GM12878 (cell line): ENCODE measurements around the gene PLD5. TPM values are rescaled to one million over a fixed set of nuclear protein-coding genes. Genes with fewer than 3 reads are reported as not detected.

Experiments used
- ATAC-seq: fragments of 200-7000 bp; cut with Tn5 transposase; 3 replicates; pipeline ENCODE4 v1.9.1; 2020; ENCODE audit warnings: mild to moderate bottlenecking, moderate library complexity
- BruUV-seq: library from RNA; stranded (reverse); fragments of 400-500 nt; replicated peaks from 2 replicates; lab custom pipeline; 2021; lab: Mats Ljungman, UMichigan
- CTCF ChIA-PET: fragments of 300-600 bp; sonication (Branson Sonifier 250); formaldehyde crosslinking; extraction: SDS; loops from one replicate; lab custom pipeline; 2021; ENCODE audit warnings: inconsistent platforms; lab: Yijun Ruan, JAX
- POLR2A ChIA-PET: fragments of 350-600 bp; formaldehyde crosslinking; extraction: SDS; loops from one replicate; lab custom pipeline; 2021; ENCODE audit warnings: inconsistent platforms; lab: Charles Lee
- RAD21 ChIA-PET: fragments of 300-600 bp; sonication (Branson Sonifier 250); formaldehyde crosslinking; loops from one replicate; lab custom pipeline; 2023; ENCODE audit warnings: antibody characterized with exemption; ENCODE audit not compliant: unreplicated experiment; lab: Charles Lee
- SMC1A ChIA-PET: fragments of 300-600 bp; sonication (Branson Sonifier 250); formaldehyde crosslinking; loops from one replicate; lab custom pipeline; 2023; ENCODE audit not compliant: unreplicated experiment, uncharacterized antibody; lab: Charles Lee
- DNase-seq: peaks from one replicate; pipeline ENCODE4 v3.0.0-alpha.2; 2011; ENCODE audit warnings: low read depth, low spot score
- FAIRE-seq: peaks from 3 replicates; lab custom pipeline; 2011; peaks lifted over from hg19 to GRCh38; lab: Jason Lieb, UNC
- H2AFZ ChIP-seq: 2 replicates; pipeline ENCODE4 v1.6.0; 2011; ENCODE audit warnings: low read depth, low read length, control low read depth; ENCODE audit not compliant: control insufficient read depth
- H3K27ac ChIP-seq: 2 replicates; pipeline ENCODE4 v1.5.1; 2011; ENCODE audit warnings: control low read depth; ENCODE audit not compliant: control insufficient read depth, insufficient read depth
- H3K27me3 ChIP-seq, 2 experiments: replicated peaks in 1 of 2; 2 replicates each; pipeline versions ENCODE4 v1.6.0 to v1.6.1; 2011; ENCODE audit warnings: low read length in 1 of 2; ENCODE audit not compliant: control insufficient read depth in 2 of 2, insufficient read depth in 2 of 2
- H3K36me3 ChIP-seq, 2 experiments: 2 replicates each; pipeline ENCODE4 v1.5.1; 2011; ENCODE audit warnings: low read length in 1 of 2; ENCODE audit not compliant: control insufficient read depth in 2 of 2, insufficient read depth in 2 of 2
- H3K4me1 ChIP-seq: 2 replicates; pipeline ENCODE4 v1.6.1; 2011; ENCODE audit warnings: mild to moderate bottlenecking, low read length, moderate library complexity, mixed read lengths; ENCODE audit not compliant: control insufficient read depth, insufficient read depth
- H3K4me2 ChIP-seq: 2 replicates; pipeline ENCODE4 v1.6.0; 2011; ENCODE audit warnings: control low read depth; ENCODE audit not compliant: control insufficient read depth, insufficient read depth
- H3K4me3 ChIP-seq: fragments of 200-600 bp; sonication (generic); 2 replicates; pipeline ENCODE4 v1.5.1; 2016
- H3K79me2 ChIP-seq: 2 replicates; pipeline ENCODE4 v1.6.0; 2011; ENCODE audit warnings: low read length; ENCODE audit not compliant: control insufficient read depth, insufficient read depth
- H3K9ac ChIP-seq: 2 replicates; pipeline ENCODE4 v1.8.0; 2011; ENCODE audit warnings: low read length, control low read depth, mixed read lengths; ENCODE audit not compliant: control insufficient read depth, insufficient read depth
- H3K9me3 ChIP-seq: replicated peaks from 3 replicates; pipeline ENCODE4 v1.5.1; 2011; ENCODE audit warnings: mild to moderate bottlenecking, low read length; ENCODE audit not compliant: control insufficient read depth, insufficient read depth
- H4K20me1 ChIP-seq: 2 replicates; pipeline ENCODE4 v1.6.0; 2011; ENCODE audit not compliant: control insufficient read depth, insufficient read depth
- ESRRA ChIP-seq: IDR thresholded peaks from 2 replicates; pipeline ENCODE4 v1.6.1; 2012; ENCODE audit warnings: mild to moderate bottlenecking, low read length, improper control_type of control experiment
- FOXK2 ChIP-seq: fragments of 450-650 bp; IDR thresholded peaks from 2 replicates; pipeline ENCODE4 v1.6.1; 2017; ENCODE audit warnings: mild to moderate bottlenecking, moderate library complexity
- JUNB ChIP-seq: IDR thresholded peaks from 2 replicates; pipeline ENCODE4 v1.6.1; 2016; ENCODE audit warnings: antibody characterized with exemption, mild to moderate bottlenecking
- KAT2A ChIP-seq: conservative IDR thresholded peaks from 2 replicates; pipeline ENCODE4 v1.6.1; 2011; ENCODE audit warnings: low read depth, low read length; ENCODE audit not compliant: control insufficient read depth
- MTA2 ChIP-seq: fragments of 450-650 bp; IDR thresholded peaks from 2 replicates; pipeline ENCODE4 v1.6.1; 2016; ENCODE audit warnings: low read depth, mild to moderate bottlenecking, moderate library complexity
- MYB ChIP-seq: fragments of 150-350 bp; IDR thresholded peaks from 2 replicates; pipeline ENCODE4 v1.6.1; 2014; ENCODE audit warnings: mild to moderate bottlenecking, low read depth, low read length, borderline replicate concordance
- NFXL1 ChIP-seq: fragments of 450-650 bp; IDR thresholded peaks from 2 replicates; pipeline ENCODE4 v1.6.1; 2017; ENCODE audit warnings: antibody characterized with exemption, mild to moderate bottlenecking, borderline replicate concordance
- PML ChIP-seq: IDR thresholded peaks from 2 replicates; pipeline ENCODE4 v1.6.1; 2012; ENCODE audit warnings: low read length, inconsistent platforms
- POLR2AphosphoS5 ChIP-seq: IDR thresholded peaks from 2 replicates; pipeline ENCODE4 v1.6.1; 2011; ENCODE audit warnings: mild to moderate bottlenecking, low read length, inconsistent platforms
- SP1 ChIP-seq: IDR thresholded peaks from one replicate; pipeline ENCODE4 v1.6.1; 2011; ENCODE audit warnings: low read depth, low read length
- TAF1 ChIP-seq: IDR thresholded peaks from 2 replicates; pipeline ENCODE4 v1.6.1; 2011; ENCODE audit warnings: mild to moderate bottlenecking, low read depth, low read length, borderline replicate concordance
- ZSCAN29 ChIP-seq: fragments of 450-650 bp; IDR thresholded peaks from 2 replicates; pipeline ENCODE4 v1.6.1; 2017; ENCODE audit warnings: mild to moderate bottlenecking, moderate library complexity
- WGBS: methylation state at CpG from one replicate; pipeline ENCODE4 v1.1.6; 2016; ENCODE audit warnings: low lambda C conversion rate; ENCODE audit not compliant: insufficient replicate concordance, insufficient coverage; ENCODE audit errors: missing lambda C conversion rate; 5-methylcytosine and 5-hydroxymethylcytosine counted together
- in situ Hi-C: fragments of 300-500 bp; cut with MboI; formaldehyde crosslinking; loops from 9 replicates; pipeline ENCODE4 v1.14.3; 2018; ENCODE audit warnings: mixed read lengths
- intact Hi-C: fragments of 100-400 bp; cut with micrococcal nuclease; formaldehyde crosslinking; loops from one replicate; pipeline ENCODE4 v1.14.2; 2022; ENCODE audit not compliant: unreplicated experiment
- polyA plus RNA-seq, 11 experiments: library from polyadenylated mRNA; depleted of rRNA in 4 of 11; unstranded in 6 of 11; stranded (reverse) in 5 of 11; fragments of >200 nt; fragmentation: Nextera tagmentation in 4 of 11; fragmentation: Illumina TruSeq in 1 of 11; extraction: Ambion mirVana in 4 of 11; extraction: Trizol in 1 of 11; gene quantifications; 1 replicate in 1 of 11; 2 replicates in 10 of 11; pipeline versions ENCODE4 v1.2.1 to v1.2.3, GENCODE V29; 2011 to 2016; ENCODE audit warnings: inconsistent platforms in 2 of 11, missing spikeins in 2 of 11, low read depth in 1 of 11
- total RNA-seq, 4 experiments: library from RNA; depleted of rRNA in 3 of 4; stranded (reverse); fragments of >200 nt in 3 of 4; fragmentation: Illumina TruSeq in 1 of 4; extraction: Trizol in 1 of 4; gene quantifications; 2 replicates each; pipeline versions ENCODE4 v1.2.1 to v1.2.3, GENCODE V29; 2013 to 2021
- TF ChIP-seq, protein P1 (sequence below): fragments of 150-350 bp; IDR thresholded peaks from 2 replicates; pipeline ENCODE4 v1.6.1; 2016; ENCODE audit warnings: low read depth, low read length
- TF ChIP-seq, protein P2 (sequence below): IDR thresholded peaks from 2 replicates; pipeline ENCODE4 v1.6.1; 2012; ENCODE audit warnings: mild to moderate bottlenecking, low read depth, low read length

The PLD5 gene
- total and polyA plus RNA-seq, 10 of the 15 experiments (the other 5 are each of a cell fraction or from before 2014, with no cell fraction given): not detected

GRCh38 chr1:242544071-242544470 is 19.6 kb upstream of the PLD5 start:
- CTCF ChIA-PET: no interaction called here
- Histone ChIP-seq H2AFZ (no peak overlapping the region), H4K20me1 (no peaks in the 10 kb centered on the region), H3K36me3 (no peaks in the 10 kb centered on the region), H3K9ac (no peak overlapping the region), H3K79me2 (no peaks in the 10 kb centered on the region), H3K9me3 (no peaks in the 10 kb centered on the region), H3K27me3 (no peaks in the 10 kb centered on the region), H3K4me3 (no peak overlapping the region), H3K4me1 (no peaks in the 10 kb centered on the region), H3K27ac (no peak overlapping the region), H3K4me2 (no peak overlapping the region)
- intact Hi-C loops: no loop called here
- SMC1A ChIA-PET: no interaction called here
- no TSS peak for BruUV-seq
- ATAC-seq (no peak), DNase-seq (no peak), FAIRE-seq (no peak)
- TF ChIP-seq POLR2AphosphoS5 (no peak), PML (no peak), TAF1 (no peak), SP1 (no peak), ESRRA (no peak), MTA2 (no peak), KAT2A (no peak), JUNB (no peak)
- 52% methylated on average over 2 of the region's 2 CpGs for WGBS
- POLR2A ChIA-PET: no interaction called here
- in situ Hi-C loops: no loop called here
- RAD21 ChIA-PET: no interaction called here

DNA sequence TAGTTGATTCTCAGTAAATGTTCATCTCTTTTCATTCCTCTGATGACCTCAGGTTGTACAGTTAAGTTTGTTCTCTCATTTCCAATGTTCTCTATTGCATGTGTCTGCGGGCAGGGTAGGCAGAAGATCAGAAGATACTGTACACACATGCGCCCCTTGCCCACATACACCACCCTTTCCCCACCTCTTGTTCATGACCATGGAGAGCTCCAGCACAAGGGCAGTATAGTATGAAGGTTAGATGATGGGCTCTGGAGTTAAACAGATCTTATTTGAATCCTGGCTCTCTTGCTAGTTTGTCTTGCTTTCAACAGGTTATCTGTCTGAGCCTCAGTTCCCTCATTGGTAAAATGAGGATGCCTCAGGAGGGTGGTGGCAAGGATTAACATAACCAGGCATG is 17.8 kb upstream of the PLD5 start:
- Histone ChIP-seq H3K79me2 (no peaks in the 10 kb centered on the region), H3K27me3 (no peaks in the 10 kb centered on the region), H3K27ac (no peak overlapping the region), H4K20me1 (no peaks in the 10 kb centered on the region), H3K9ac (no peak overlapping the region), H3K4me3 (no peak overlapping the region), H3K36me3 (no peaks in the 10 kb centered on the region), H3K9me3 (no peaks in the 10 kb centered on the region), H3K4me1 (no peaks in the 10 kb centered on the region), H3K4me2 (no peak overlapping the region), H2AFZ (no peak overlapping the region)
- no TSS peak for BruUV-seq
- intact Hi-C loops (no loop called here), in situ Hi-C loops (no loop called here)
- ChIA-PET RAD21 (no interaction called here), CTCF (no interaction called here), SMC1A (no interaction called here), POLR2A (no interaction called here)
- FAIRE-seq: no peak
- no peak for ATAC-seq
- DNase-seq: no peak
- 31% methylated on average over 2 of the region's 2 CpGs for WGBS
- TF ChIP-seq, protein P1, sequence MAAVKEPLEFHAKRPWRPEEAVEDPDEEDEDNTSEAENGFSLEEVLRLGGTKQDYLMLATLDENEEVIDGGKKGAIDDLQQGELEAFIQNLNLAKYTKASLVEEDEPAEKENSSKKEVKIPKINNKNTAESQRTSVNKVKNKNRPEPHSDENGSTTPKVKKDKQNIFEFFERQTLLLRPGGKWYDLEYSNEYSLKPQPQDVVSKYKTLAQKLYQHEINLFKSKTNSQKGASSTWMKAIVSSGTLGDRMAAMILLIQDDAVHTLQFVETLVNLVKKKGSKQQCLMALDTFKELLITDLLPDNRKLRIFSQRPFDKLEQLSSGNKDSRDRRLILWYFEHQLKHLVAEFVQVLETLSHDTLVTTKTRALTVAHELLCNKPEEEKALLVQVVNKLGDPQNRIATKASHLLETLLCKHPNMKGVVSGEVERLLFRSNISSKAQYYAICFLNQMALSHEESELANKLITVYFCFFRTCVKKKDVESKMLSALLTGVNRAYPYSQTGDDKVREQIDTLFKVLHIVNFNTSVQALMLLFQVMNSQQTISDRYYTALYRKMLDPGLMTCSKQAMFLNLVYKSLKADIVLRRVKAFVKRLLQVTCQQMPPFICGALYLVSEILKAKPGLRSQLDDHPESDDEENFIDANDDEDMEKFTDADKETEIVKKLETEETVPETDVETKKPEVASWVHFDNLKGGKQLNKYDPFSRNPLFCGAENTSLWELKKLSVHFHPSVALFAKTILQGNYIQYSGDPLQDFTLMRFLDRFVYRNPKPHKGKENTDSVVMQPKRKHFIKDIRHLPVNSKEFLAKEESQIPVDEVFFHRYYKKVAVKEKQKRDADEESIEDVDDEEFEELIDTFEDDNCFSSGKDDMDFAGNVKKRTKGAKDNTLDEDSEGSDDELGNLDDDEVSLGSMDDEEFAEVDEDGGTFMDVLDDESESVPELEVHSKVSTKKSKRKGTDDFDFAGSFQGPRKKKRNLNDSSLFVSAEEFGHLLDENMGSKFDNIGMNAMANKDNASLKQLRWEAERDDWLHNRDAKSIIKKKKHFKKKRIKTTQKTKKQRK: no peak
- no peak for TF ChIP-seq MYB
- TF ChIP-seq ZSCAN29: no peak
- TF ChIP-seq NFXL1: no peak
- TF ChIP-seq FOXK2: no peak
- TF ChIP-seq, protein P2, sequence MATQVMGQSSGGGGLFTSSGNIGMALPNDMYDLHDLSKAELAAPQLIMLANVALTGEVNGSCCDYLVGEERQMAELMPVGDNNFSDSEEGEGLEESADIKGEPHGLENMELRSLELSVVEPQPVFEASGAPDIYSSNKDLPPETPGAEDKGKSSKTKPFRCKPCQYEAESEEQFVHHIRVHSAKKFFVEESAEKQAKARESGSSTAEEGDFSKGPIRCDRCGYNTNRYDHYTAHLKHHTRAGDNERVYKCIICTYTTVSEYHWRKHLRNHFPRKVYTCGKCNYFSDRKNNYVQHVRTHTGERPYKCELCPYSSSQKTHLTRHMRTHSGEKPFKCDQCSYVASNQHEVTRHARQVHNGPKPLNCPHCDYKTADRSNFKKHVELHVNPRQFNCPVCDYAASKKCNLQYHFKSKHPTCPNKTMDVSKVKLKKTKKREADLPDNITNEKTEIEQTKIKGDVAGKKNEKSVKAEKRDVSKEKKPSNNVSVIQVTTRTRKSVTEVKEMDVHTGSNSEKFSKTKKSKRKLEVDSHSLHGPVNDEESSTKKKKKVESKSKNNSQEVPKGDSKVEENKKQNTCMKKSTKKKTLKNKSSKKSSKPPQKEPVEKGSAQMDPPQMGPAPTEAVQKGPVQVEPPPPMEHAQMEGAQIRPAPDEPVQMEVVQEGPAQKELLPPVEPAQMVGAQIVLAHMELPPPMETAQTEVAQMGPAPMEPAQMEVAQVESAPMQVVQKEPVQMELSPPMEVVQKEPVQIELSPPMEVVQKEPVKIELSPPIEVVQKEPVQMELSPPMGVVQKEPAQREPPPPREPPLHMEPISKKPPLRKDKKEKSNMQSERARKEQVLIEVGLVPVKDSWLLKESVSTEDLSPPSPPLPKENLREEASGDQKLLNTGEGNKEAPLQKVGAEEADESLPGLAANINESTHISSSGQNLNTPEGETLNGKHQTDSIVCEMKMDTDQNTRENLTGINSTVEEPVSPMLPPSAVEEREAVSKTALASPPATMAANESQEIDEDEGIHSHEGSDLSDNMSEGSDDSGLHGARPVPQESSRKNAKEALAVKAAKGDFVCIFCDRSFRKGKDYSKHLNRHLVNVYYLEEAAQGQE: peak; percentile 67; the same call in 1 of the 2 replicates
